T47D (cell line): Measurements from ENCODE around the gene PCGF1.

Source experiments
- DNase-seq, 2 experiments: peaks; one replicate each; pipeline versions ENCODE4 v3.0.0 to v3.0.0-alpha.2; 2011 to 2012; ENCODE audit warnings: low read depth in 1 of 2, low spot score in 1 of 2
- JUND ChIP-seq: IDR thresholded peaks from 2 replicates; pipeline ENCODE4 v1.6.1; 2012; ENCODE audit warnings: low read depth
- in situ Hi-C: cut with HindIII; loops from 2 replicates; pipeline ENCODE4 v1.10.0; 2016; ENCODE audit warnings: low sequenced_read_pairs, low pct_unique_long_range_greater_than_20kb

Gene PCGF1

GRCh38 chr2:74505448-74506246 lies 1.8 kb downstream of the PCGF1 start:
- in situ Hi-C loops = no loop called here
- TF ChIP-seq JUND = no peak
- no peak for DNase-seq

- no peak for DNase-seq
- in situ Hi-C loops = no loop called here
- TF ChIP-seq JUND = no peak
Measured at GRCh38 chr2:74504591-74504990, 2.9 kb downstream of the PCGF1 start.

GRCh38 chr2:74503506-74504475 lies 3.7 kb downstream of the PCGF1 start:
- TF ChIP-seq JUND = no peak
- no peak for DNase-seq
- in situ Hi-C loops = no loop called here

- no peak for TF ChIP-seq JUND
- no peak for DNase-seq
- in situ Hi-C loops = no loop called here
Measured at GRCh38 chr2:74502720-74503505, 4.6 kb downstream of the PCGF1 start.

GRCh38 chr2:74502147-74502719 lies 5.3 kb downstream of the PCGF1 start:
- TF ChIP-seq JUND = no peak
- no peak for DNase-seq
- in situ Hi-C loops = no loop called here

- TF ChIP-seq JUND = no peak
- in situ Hi-C loops = no loop called here
- DNase-seq = no peak
Measured at GRCh38 chr2:74501335-74502071, 6.0 kb downstream of the PCGF1 start.

GRCh38 chr2:74500578-74500946 lies 6.9 kb downstream of the PCGF1 start:
- in situ Hi-C loops = no loop called here
- TF ChIP-seq JUND = no peak
- DNase-seq = no peak

GRCh38 chr2:74499940-74500577 lies 7.4 kb downstream of the PCGF1 start:
- DNase-seq = no peak
- TF ChIP-seq JUND = no peak
- in situ Hi-C loops = no loop called here

GRCh38 chr2:74499267-74499939 lies 8.1 kb downstream of the PCGF1 start, which contains the start of gene LBX2:
LBX2 (minus strand) TSS chr2:74499603; CDS start chr2:74499537, 66 bp downstream.
- no peak for TF ChIP-seq JUND
- in situ Hi-C loops = no loop called here

GRCh38 chr2:74498500-74499266 lies 8.8 kb downstream of the PCGF1 start:
- in situ Hi-C loops = no loop called here
- no peak for TF ChIP-seq JUND
- no peak for DNase-seq

More at GRCh38 chr2:74499267-74499939, 8.1 kb downstream of the PCGF1 start, which contains the start of gene LBX2:
- DNase-seq = no peak
